DLD1 (cell line): ENCODE data around the gene RAMP3.
"Not testable (repeated sequence)": the region's sequence is repeated elsewhere in the genome, so short reads cannot be mapped to it uniquely, and the experiment has no call there.

Source experiments
- in situ Hi-C: cut with HindIII; loops from 2 replicates; pipeline ENCODE4 v1.10.0; 2017; ENCODE audit warnings: low sequenced_read_pairs

The RAMP3 gene

GRCh38 chr7:45131891-45132290, 25.7 kb upstream of the RAMP3 start:
- in situ Hi-C loops = no loop called here

- in situ Hi-C loops = no loop called here
Measured at GRCh38 chr7:45132708-45133320, 24.8 kb upstream of the RAMP3 start.

- in situ Hi-C loops = no loop called here
Measured at GRCh38 chr7:45133352-45133751, 24.2 kb upstream of the RAMP3 start.

- in situ Hi-C loops = no loop called here
Measured at GRCh38 chr7:45133877-45134276, 23.7 kb upstream of the RAMP3 start.

GRCh38 chr7:45136106-45137060, 21.2 kb upstream of the RAMP3 start:
- in situ Hi-C loops = no loop called here

GRCh38 chr7:45138433-45139267, 18.9 kb upstream of the RAMP3 start:
- in situ Hi-C loops = no loop called here

DNA sequence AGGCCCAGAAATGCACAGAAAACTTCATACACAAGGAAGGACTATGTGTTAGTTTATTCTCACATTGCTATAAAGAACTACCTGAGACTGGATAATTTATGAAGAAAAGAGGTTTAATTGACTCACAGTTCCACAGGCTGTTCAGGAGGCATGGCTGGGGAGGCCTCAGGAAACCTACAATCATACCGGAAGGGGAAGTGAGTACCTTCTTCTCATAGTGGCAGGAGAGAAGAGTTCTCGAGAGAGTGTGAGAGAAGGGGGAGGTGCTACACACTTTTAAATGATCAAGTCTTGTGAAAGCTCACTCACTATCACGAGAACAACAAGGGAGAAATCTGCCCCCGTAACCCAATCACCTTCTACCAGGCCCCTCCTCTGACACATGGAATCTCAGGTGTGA, 16.8 kb upstream of the RAMP3 start:
- in situ Hi-C loops = no loop called here

GRCh38 chr7:45143616-45144015, 14.0 kb upstream of the RAMP3 start:
- in situ Hi-C loops = no loop called here

GRCh38 chr7:45145881-45146280, 11.7 kb upstream of the RAMP3 start:
- in situ Hi-C loops = no loop called here

DNA sequence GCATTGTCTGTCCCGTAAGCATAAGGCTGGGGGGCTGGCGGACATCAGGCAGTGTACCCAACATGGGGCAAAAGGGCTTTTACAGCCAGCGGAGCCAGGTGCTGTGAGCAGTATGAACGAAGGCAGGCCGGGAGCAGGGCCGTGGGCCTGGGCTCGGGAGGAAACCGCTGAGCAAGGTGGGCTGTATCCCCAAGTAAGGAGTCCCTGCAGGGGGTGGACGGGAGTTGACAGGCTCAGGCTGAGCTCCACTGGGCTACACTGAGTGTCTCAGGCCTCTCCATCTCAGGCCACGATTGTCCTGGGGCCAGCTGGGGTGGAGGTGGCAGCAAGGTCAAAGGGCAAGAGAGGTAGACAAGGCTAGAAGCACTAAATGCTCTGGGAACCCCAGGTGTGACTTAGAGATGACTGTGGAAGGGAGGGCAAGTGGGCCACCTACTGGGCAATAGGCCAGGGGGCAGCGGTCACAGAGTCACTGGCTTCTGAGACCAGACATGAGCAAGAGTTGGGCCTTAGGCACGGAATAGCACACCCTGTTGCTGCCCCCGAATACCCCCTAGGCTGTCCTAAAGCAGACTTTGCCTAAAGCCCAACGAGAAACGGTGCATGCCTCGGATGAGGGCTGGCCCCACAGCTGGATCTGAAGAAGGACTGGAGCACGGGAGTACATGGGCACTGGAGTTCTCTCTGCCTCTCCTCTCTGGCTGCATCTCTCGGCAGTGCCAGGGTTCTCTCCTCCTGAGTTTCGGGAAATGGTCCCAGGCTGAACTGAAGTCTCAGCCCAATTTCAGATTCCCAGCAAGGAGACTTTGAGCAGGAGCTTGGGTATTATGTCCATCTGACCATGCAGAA, 10.8 kb upstream of the RAMP3 start:
- in situ Hi-C loops = no loop called here

GRCh38 chr7:45147858-45148652, 9.5 kb upstream of the RAMP3 start:
- in situ Hi-C loops = no loop called here

DNA sequence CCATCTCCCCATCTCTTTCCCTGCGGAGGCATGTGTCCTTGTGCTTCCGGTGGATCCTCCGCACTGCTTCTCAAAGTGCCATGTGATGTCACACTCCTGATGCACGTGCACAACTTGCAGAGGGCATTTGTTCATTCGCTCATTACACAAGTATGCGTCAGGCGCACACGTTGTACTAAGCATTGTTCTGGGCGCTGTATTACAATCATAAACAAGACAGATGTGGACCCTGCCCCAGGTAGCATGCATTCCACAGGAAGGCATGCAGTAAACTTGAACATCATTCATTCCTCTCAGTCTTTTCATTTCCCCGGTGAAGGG, 9.0 kb upstream of the RAMP3 start:
- in situ Hi-C loops = no loop called here

GRCh38 chr7:45149606-45150005, 8.0 kb upstream of the RAMP3 start:
- in situ Hi-C loops = no loop called here

GRCh38 chr7:45150199-45150598, 7.4 kb upstream of the RAMP3 start:
- in situ Hi-C loops = no loop called here

- in situ Hi-C loops = no loop called here
Measured at GRCh38 chr7:45151131-45151684, 6.4 kb upstream of the RAMP3 start.

DNA sequence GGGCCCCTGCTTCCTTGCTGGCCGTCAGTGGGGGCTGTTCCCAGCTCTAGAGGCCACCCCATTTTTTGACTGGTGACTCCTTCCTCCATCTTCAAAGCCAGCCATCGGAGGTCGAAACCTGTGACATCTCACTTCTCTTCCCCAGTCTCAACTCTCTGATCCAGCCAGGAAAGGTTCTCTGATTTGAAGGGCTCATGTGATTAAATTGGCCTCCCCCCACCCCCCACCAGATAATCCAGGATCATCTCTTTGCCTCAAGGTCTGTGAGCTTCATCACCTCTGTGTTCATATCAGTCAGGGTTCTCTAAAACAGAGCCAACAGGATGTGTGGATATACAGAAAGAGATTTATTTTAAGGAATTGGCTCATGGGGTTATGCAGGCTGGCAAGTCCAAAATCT, 5.6 kb upstream of the RAMP3 start:
- in situ Hi-C loops = no loop called here

DNA sequence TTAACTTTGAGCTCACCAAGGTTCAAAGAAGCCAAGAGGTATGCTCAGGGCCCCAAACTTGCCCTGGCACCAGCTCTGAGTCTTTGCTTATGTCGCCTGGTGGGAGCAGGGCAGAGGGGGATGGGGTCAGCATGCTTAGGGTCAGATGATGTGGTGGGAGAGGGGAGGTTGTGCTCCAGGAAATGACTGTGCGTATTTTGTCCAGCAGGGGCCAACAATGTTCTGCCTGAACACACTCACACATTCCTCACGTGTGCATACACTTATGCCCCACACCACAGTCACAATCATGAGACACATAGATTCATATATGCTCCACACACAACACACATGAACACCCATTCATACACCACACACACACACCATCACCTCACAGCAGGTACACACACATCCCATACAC, 4.4 kb upstream of the RAMP3 start:
- in situ Hi-C loops = no loop called here

DNA sequence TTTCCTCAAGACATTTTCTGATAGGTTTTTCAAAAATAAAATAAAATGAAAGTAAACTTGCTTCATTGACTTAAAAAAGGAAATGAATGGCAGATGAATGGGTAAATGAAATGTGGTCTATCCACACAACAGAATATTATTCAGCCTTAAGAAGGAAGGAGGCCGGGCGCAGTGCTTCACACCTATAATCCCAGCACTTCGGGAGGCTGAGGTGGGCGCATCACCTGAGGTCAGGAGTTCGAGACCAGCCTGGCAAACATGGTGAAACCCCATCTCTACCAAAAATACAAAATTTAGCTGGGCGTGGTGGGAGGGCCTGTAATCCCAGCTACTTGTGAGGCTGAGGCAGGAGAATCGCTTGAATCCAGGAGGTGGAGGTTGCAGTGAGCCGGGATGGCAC, 3.7 kb upstream of the RAMP3 start:
- in situ Hi-C loops = not testable (repeated sequence)

- in situ Hi-C loops = no loop called here
Measured at GRCh38 chr7:45155357-45155900, 2.2 kb upstream of the RAMP3 start.
